PC-3 (cell line): ENCODE data around the gene KIF24. TPM values are rescaled to one million over a fixed set of nuclear protein-coding genes. Genes with fewer than 3 reads are reported as not detected.
A peak's percentile ranks its signal among the peaks of the same experiment; 100 is the strongest.

Experiments used
- ATAC-seq: fragments of 200-7000 bp; cut with Tn5 transposase; 2 replicates; pipeline ENCODE4 v1.9.1; 2020; ENCODE audit warnings: mild to moderate bottlenecking, moderate library complexity
- BruUV-seq: library from RNA; stranded (reverse); fragments of 400-500 nt; replicated peaks from 2 replicates; lab custom pipeline; 2021; lab: Mats Ljungman, UMichigan
- CTCF ChIA-PET: fragments of 300-600 bp; sonication (Branson Sonifier 250); formaldehyde crosslinking; loops from one replicate; lab custom pipeline; 2022; ENCODE audit warnings: antibody characterized with exemption; lab: Charles Lee
- POLR2A ChIA-PET: fragments of 300-600 bp; sonication (Branson Sonifier 250); formaldehyde crosslinking; loops from one replicate; lab custom pipeline; 2022; ENCODE audit warnings: antibody characterized with exemption; ENCODE audit not compliant: unreplicated experiment; lab: Charles Lee
- DNase-seq: peaks from one replicate; pipeline ENCODE4 v3.0.0-alpha.2; 2015
- H2AFZ ChIP-seq: fragments of 300-600 bp; sonication (generic); 2 replicates; pipeline ENCODE4 v1.6.0; 2016; ENCODE audit warnings: antibody characterized with exemption, low read length
- H3F3A ChIP-seq: fragments of 300-600 bp; sonication (generic); one replicate; pipeline ENCODE4 v1.6.0; 2017; ENCODE audit warnings: antibody characterized with exemption, low read length, control low read depth, mild to moderate bottlenecking; ENCODE audit not compliant: unreplicated experiment
- H3K27ac ChIP-seq: fragments of 300-600 bp; sonication (generic); 2 replicates; pipeline ENCODE4 v1.5.1; 2016; ENCODE audit warnings: mild to moderate bottlenecking, low read length
- H3K27me3 ChIP-seq: fragments of 300-600 bp; sonication (generic); 2 replicates; pipeline ENCODE4 v1.6.1; 2016; ENCODE audit warnings: low read length, mixed read lengths
- H3K36me3 ChIP-seq: fragments of 300-600 bp; sonication (generic); 2 replicates; pipeline ENCODE4 v1.6.1; 2016; ENCODE audit warnings: low read depth, mixed run types, low read length, mixed read lengths
- H3K4me1 ChIP-seq: fragments of 300-600 bp; sonication (generic); 2 replicates; pipeline ENCODE4 v1.5.1; 2016; ENCODE audit warnings: low read length; ENCODE audit not compliant: insufficient read depth
- H3K4me2 ChIP-seq: fragments of 300-600 bp; sonication (generic); 2 replicates; pipeline ENCODE4 v1.6.0; 2016; ENCODE audit warnings: low read length
- H3K4me3 ChIP-seq: fragments of 300-600 bp; sonication (generic); 2 replicates; pipeline ENCODE4 v1.5.1; 2016; ENCODE audit warnings: mild to moderate bottlenecking, low read length, mixed read lengths
- H3K79me2 ChIP-seq: fragments of 300-600 bp; sonication (generic); 2 replicates; pipeline ENCODE4 v1.6.1; 2017; ENCODE audit warnings: low read length, mixed read lengths
- H3K9ac ChIP-seq: fragments of 300-600 bp; sonication (generic); 2 replicates; pipeline ENCODE4 v1.6.0; 2016; ENCODE audit warnings: mild to moderate bottlenecking, low read length
- H3K9me2 ChIP-seq: fragments of 300-600 bp; sonication (generic); replicated peaks from 2 replicates; pipeline ENCODE4 v1.6.1; 2016; ENCODE audit warnings: mixed run types, low read length, mixed read lengths
- H3K9me3 ChIP-seq: fragments of 300-600 bp; sonication (generic); 2 replicates; pipeline ENCODE4 v1.6.1; 2016; ENCODE audit warnings: low read length, mixed read lengths
- H4K20me1 ChIP-seq: fragments of 300-600 bp; sonication (generic); 2 replicates; pipeline ENCODE4 v1.6.1; 2016; ENCODE audit warnings: low read length, mixed read lengths
- EZH2 ChIP-seq: fragments of 300-600 bp; sonication (generic); IDR thresholded peaks from one replicate; pipeline ENCODE4 v1.6.1; 2017; ENCODE audit warnings: antibody characterized with exemption, mild to moderate bottlenecking, low read length; ENCODE audit not compliant: unreplicated experiment
- EZH2phosphoT487 ChIP-seq: fragments of 300-600 bp; sonication (generic); IDR thresholded peaks from 2 replicates; pipeline ENCODE4 v1.6.1; 2018; ENCODE audit warnings: mild to moderate bottlenecking, antibody characterized with exemption, low read length, borderline replicate concordance
- intact Hi-C: fragments of 100-400 bp; cut with micrococcal nuclease; formaldehyde crosslinking; loops from 2 replicates; pipeline ENCODE4 v1.9.0; 2023
- total RNA-seq: library from RNA; depleted of rRNA; stranded (reverse); fragments of >200 nt; gene quantifications from 2 replicates; pipeline ENCODE4 v1.2.3, GENCODE V29; 2014; rRNA removed
- TF ChIP-seq, protein P1 (sequence below): fragments of 300-600 bp; sonication (generic); conservative IDR thresholded peaks from 2 replicates; pipeline ENCODE4 v1.5.1; 2017; ENCODE audit warnings: antibody characterized with exemption, low read depth, mild to moderate bottlenecking, low read length

KIF24 gene
- total RNA-seq, 1 experiment from 2014 or later, result 4.7 TPM

DNA sequence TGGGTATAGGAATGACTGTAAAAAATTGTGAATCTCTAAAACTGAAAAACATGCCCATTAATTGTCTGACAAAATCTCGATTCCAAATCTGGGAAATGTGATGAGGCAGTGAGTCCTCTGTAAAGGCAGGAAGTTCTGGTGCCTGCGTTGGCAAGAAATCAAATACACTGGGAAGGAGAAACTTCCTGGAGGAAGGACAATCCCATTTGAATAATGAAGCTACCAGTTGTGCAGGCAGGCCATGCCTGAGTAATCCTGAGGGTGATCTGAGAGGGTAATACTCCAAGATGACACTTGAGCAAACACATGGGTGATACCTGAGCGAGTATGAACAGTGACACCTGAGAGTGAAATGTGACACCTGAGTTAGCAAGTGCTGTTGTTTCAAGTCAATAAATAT, 49.7 kb downstream of the KIF24 start:
- no TSS peak for BruUV-seq
- Histone ChIP-seq H3K27me3 (no peaks in the 10 kb centered on the region), H3K4me2 (no peak overlapping the region), H4K20me1 (no peaks in the 10 kb centered on the region), H3K36me3 (no peaks in the 10 kb centered on the region), H3K27ac (no peak overlapping the region), H2AFZ (no peak overlapping the region), H3K4me1 (peaks cover 8% of the 10 kb centered on the region; the same call in 1 of the 2 replicates), H3K4me3 (no peak overlapping the region), H3F3A (no peaks in the 10 kb centered on the region), H3K79me2 (no peaks in the 10 kb centered on the region), H3K9me3 (no peaks in the 10 kb centered on the region), H3K9ac (no peak overlapping the region), H3K9me2 (no peaks in the 10 kb centered on the region)
- ATAC-seq (peak; percentile 84), DNase-seq (peak; percentile 58)
- POLR2A ChIA-PET, result interaction anchor here (0.6 to 0.7 kb wide), 2 partner anchors 38 to 101 kb away, joined by 3 to 4 read pairs; no protein-coding TSS in a partner anchor
- TF ChIP-seq EZH2 (no peak), EZH2phosphoT487 (no peak)
- TF ChIP-seq, protein P1, sequence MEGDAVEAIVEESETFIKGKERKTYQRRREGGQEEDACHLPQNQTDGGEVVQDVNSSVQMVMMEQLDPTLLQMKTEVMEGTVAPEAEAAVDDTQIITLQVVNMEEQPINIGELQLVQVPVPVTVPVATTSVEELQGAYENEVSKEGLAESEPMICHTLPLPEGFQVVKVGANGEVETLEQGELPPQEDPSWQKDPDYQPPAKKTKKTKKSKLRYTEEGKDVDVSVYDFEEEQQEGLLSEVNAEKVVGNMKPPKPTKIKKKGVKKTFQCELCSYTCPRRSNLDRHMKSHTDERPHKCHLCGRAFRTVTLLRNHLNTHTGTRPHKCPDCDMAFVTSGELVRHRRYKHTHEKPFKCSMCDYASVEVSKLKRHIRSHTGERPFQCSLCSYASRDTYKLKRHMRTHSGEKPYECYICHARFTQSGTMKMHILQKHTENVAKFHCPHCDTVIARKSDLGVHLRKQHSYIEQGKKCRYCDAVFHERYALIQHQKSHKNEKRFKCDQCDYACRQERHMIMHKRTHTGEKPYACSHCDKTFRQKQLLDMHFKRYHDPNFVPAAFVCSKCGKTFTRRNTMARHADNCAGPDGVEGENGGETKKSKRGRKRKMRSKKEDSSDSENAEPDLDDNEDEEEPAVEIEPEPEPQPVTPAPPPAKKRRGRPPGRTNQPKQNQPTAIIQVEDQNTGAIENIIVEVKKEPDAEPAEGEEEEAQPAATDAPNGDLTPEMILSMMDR, result no peak
- intact Hi-C loops, result no loop called here
- CTCF ChIA-PET, result no interaction called here

Other genes starting within 250 kb of the KIF24 start
- 12.9 and 16.1 TPM in 2 replicates for gene DCAF12, start 202.6 kb downstream of the KIF24 start, total RNA-seq
- 15.2 and 16.5 TPM in 2 replicates for gene UBAP1, start 150.2 kb downstream of the KIF24 start, total RNA-seq
- gene NUDT2, start 301 bp upstream of the KIF24 start, total RNA-seq, result 34.4 and 34.6 TPM in 2 replicates
- 3.4 and 4.7 TPM in 2 replicates for gene MYORG, start 47.6 kb upstream of the KIF24 start, total RNA-seq
- 15.2 and 17.1 TPM in 2 replicates for gene FAM219A, start 129.3 kb upstream of the KIF24 start, total RNA-seq
- not detected in 2 replicates for gene DNAI1, start 129.5 kb upstream of the KIF24 start, total RNA-seq
- 1.3 and 2.0 TPM in 2 replicates for gene ENHO, start 193.7 kb upstream of the KIF24 start, total RNA-seq